K562 (cell line): ENCODE data around the gene MMP24. TPM values are rescaled to one million over a fixed set of nuclear protein-coding genes. Genes with fewer than 3 reads are reported as not detected.
A peak's percentile ranks its signal among the peaks of the same experiment; 100 is the strongest.

ENCODE experiments used
- ATAC-seq: fragments of 200-7000 bp; cut with Tn5 transposase; 3 replicates; pipeline ENCODE4 v1.9.1; 2020; ENCODE audit warnings: moderate library complexity
- BruUV-seq: library from RNA; stranded (reverse); fragments of 400-500 nt; replicated peaks from 2 replicates; lab custom pipeline; 2021; lab: Mats Ljungman, UMichigan
- CTCF ChIA-PET: fragments of 300-600 bp; formaldehyde crosslinking; extraction: SDS; loops from one replicate; lab custom pipeline; 2021; ENCODE audit warnings: low intra/inter-chr PET ratio; lab: Yijun Ruan, JAX
- POLR2A ChIA-PET: fragments of 300-600, 350-650 bp; sonication (Branson Sonifier 250); formaldehyde crosslinking; extraction: SDS; loops from one replicate; lab custom pipeline; 2021; ENCODE audit warnings: antibody characterized with exemption, inconsistent platforms; lab: Yijun Ruan, JAX
- DNase-seq, 4 experiments: peaks; one replicate each; pipeline versions ENCODE4 v3.0.0 to v3.0.0-alpha.2; 2011 to 2018; ENCODE audit warnings: low spot score in 3 of 4, mixed read lengths in 3 of 4; ENCODE audit errors: extremely low read depth in 1 of 4
- FAIRE-seq: peaks from 2 replicates; lab custom pipeline; 2011; peaks lifted over from hg19 to GRCh38; lab: Jason Lieb, UNC
- H2AFZ ChIP-seq: 2 replicates; pipeline ENCODE4 v1.6.0; 2011; ENCODE audit warnings: low read depth, low read length, control low read depth, inconsistent platforms
- H3K27ac ChIP-seq: fragments of 200-600 bp; 3 replicates; pipeline ENCODE4 v1.8.0; 2011; ENCODE audit warnings: low read depth, mild to moderate bottlenecking, control low read depth, inconsistent platforms, low read length, moderate library complexity, mixed read lengths; ENCODE audit errors: extremely low read depth
- H3K27me3 ChIP-seq, 2 experiments: fragments of 300-600 bp in 1 of 2; 2 replicates in 1 of 2; 3 replicates in 1 of 2; pipeline versions ENCODE4 v1.6.0 to v1.8.0; 2011; ENCODE audit warnings: inconsistent platforms in 2 of 2, low read length in 2 of 2, mild to moderate bottlenecking in 1 of 2, mixed read lengths in 1 of 2, moderate library complexity in 1 of 2; ENCODE audit not compliant: control insufficient read depth in 2 of 2, insufficient read depth in 2 of 2
- H3K36me3 ChIP-seq: fragments of 300-600 bp; 3 replicates; pipeline ENCODE4 v1.8.0; 2011; ENCODE audit warnings: mild to moderate bottlenecking, low read length, inconsistent platforms; ENCODE audit not compliant: control insufficient read depth, insufficient read depth
- H3K4me1 ChIP-seq, 2 experiments: fragments of 200-600 bp in 1 of 2; replicated peaks in 1 of 2; 2 replicates in 1 of 2; 3 replicates in 1 of 2; pipeline versions ENCODE4 v1.5.1 to v1.8.0; 2011; ENCODE audit warnings: inconsistent platforms in 2 of 2, low read length in 2 of 2, mild to moderate bottlenecking in 1 of 2, mixed read lengths in 1 of 2, moderate library complexity in 1 of 2; ENCODE audit not compliant: control insufficient read depth in 2 of 2, insufficient read depth in 2 of 2
- H3K4me2 ChIP-seq: 2 replicates; pipeline ENCODE4 v1.6.1; 2011; ENCODE audit warnings: low read length, control low read depth, inconsistent platforms, mixed read lengths; ENCODE audit not compliant: insufficient read depth
- H3K4me3 ChIP-seq: fragments of 200-600 bp; sonication (generic), shearing (Covaris generic); 2 replicates; pipeline ENCODE4 v1.5.1; 2016; ENCODE audit warnings: control low read depth, inconsistent platforms
- H3K79me2 ChIP-seq: fragments of 200-600 bp; 3 replicates; pipeline ENCODE4 v1.8.0; 2011; ENCODE audit warnings: low read length, inconsistent platforms; ENCODE audit not compliant: control insufficient read depth, insufficient read depth
- H3K9ac ChIP-seq, 2 experiments: 2 replicates each; pipeline versions ENCODE4 v1.6.0 to v1.6.1; 2011; ENCODE audit warnings: low read depth in 2 of 2, low read length in 2 of 2, control low read depth in 1 of 2, inconsistent platforms in 1 of 2, mild to moderate bottlenecking in 1 of 2, mixed read lengths in 1 of 2; ENCODE audit not compliant: insufficient read depth in 1 of 2
- H3K9me1 ChIP-seq: one replicate; pipeline ENCODE4 v1.6.0; 2011; ENCODE audit warnings: inconsistent platforms, mild to moderate bottlenecking, low read length, moderate library complexity; ENCODE audit not compliant: control insufficient read depth, insufficient read depth
- H3K9me3 ChIP-seq: replicated peaks from 2 replicates; pipeline ENCODE4 v1.5.1; 2011; ENCODE audit warnings: low read depth, low read length, inconsistent platforms; ENCODE audit not compliant: control insufficient read depth, insufficient read depth
- H4K20me1 ChIP-seq: replicated peaks from 2 replicates; pipeline ENCODE4 v1.6.1; 2011; ENCODE audit warnings: low read length, inconsistent platforms, mixed read lengths; ENCODE audit not compliant: control insufficient read depth, insufficient read depth
- AFF4 ChIP-seq: sonication (generic); formaldehyde crosslinking; IDR thresholded peaks from 2 replicates; pipeline ENCODE4 v1.8.0; 2023; ENCODE audit warnings: mild to moderate bottlenecking, missing genetic modification reagents
- C11orf30 ChIP-seq: fragments of 450-650 bp; IDR thresholded peaks from 2 replicates; pipeline ENCODE4 v1.6.1; 2016; ENCODE audit warnings: low read depth, mild to moderate bottlenecking
- CHCHD3 ChIP-seq: fragments of 250-450 bp; sonication (Bioruptor Pico); IDR thresholded peaks from 2 replicates; pipeline ENCODE4 v2.1.2; 2022; ENCODE audit warnings: mild to moderate bottlenecking
- MAFG ChIP-seq: fragments of 450-650 bp; conservative IDR thresholded peaks from 2 replicates; pipeline ENCODE4 v1.6.1; 2016; ENCODE audit warnings: missing genetic modification characterization, missing compliant biosample characterization
- NCOA4 ChIP-seq: fragments of 450-650 bp; IDR thresholded peaks from 2 replicates; pipeline ENCODE4 v1.6.1; 2018; ENCODE audit warnings: mild to moderate bottlenecking; ENCODE audit not compliant: partially characterized antibody
- NFE2 ChIP-seq: IDR thresholded peaks from 2 replicates; pipeline ENCODE4 v1.6.1; 2014; ENCODE audit warnings: antibody characterized with exemption, low read depth
- SMARCA4 ChIP-seq: fragments of 450-650 bp; IDR thresholded peaks from 2 replicates; pipeline ENCODE4 v1.6.1; 2016
- TAF15 ChIP-seq: fragments of 200-400 bp; formaldehyde crosslinking; IDR thresholded peaks from 2 replicates; pipeline ENCODE4 v1.6.1; 2017; ENCODE audit warnings: mild to moderate bottlenecking, low read depth, low read length, moderate library complexity
- THRAP3 ChIP-seq: fragments of 450-650 bp; IDR thresholded peaks from 2 replicates; pipeline ENCODE4 v1.6.1; 2016; ENCODE audit warnings: mild to moderate bottlenecking, inconsistent platforms, borderline replicate concordance
- VEZF1 ChIP-seq: fragments of 200-800 bp; sonication (Bioruptor generic); IDR thresholded peaks from 2 replicates; pipeline ENCODE4 v1.6.1; 2017; ENCODE audit warnings: missing genetic modification characterization, missing compliant biosample characterization
- ZBTB34 ChIP-seq: fragments of 250-450 bp; sonication (Bioruptor Pico); IDR thresholded peaks from 2 replicates; pipeline ENCODE4 v1.8.0; 2021; ENCODE audit warnings: mild to moderate bottlenecking, moderate library complexity
- ZEB2 ChIP-seq: fragments of 450-650 bp; IDR thresholded peaks from 2 replicates; pipeline ENCODE4 v1.6.1; 2016
- ZNF175 ChIP-seq: fragments of 200-800 bp; sonication (Bioruptor generic); IDR thresholded peaks from 2 replicates; pipeline ENCODE4 v1.6.1; 2016; ENCODE audit warnings: low read depth, mild to moderate bottlenecking, missing genetic modification characterization, missing compliant biosample characterization
- ZNF584 ChIP-seq: fragments of 200-800 bp; sonication (Bioruptor generic); IDR thresholded peaks from 2 replicates; pipeline ENCODE4 v1.6.1; 2016; ENCODE audit warnings: low read depth, mild to moderate bottlenecking, missing genetic modification characterization, missing compliant biosample characterization
- WGBS: fragments of 100-300 bp; shearing (Covaris generic); methylation state at CpG from one replicate; pipeline ENCODE4 v1.1.6; 2016; ENCODE audit warnings: low coverage, mixed read lengths; ENCODE audit not compliant: insufficient coverage; ENCODE audit errors: missing lambda C conversion rate; 5-methylcytosine and 5-hydroxymethylcytosine counted together
- in situ Hi-C: fragments of 300-500 bp; cut with MboI; formaldehyde crosslinking; loops from 4 replicates; pipeline ENCODE4 v1.15.0; 2018; ENCODE audit warnings: inconsistent platforms, mixed read lengths
- intact Hi-C: fragments of 100-400 bp; cut with micrococcal nuclease; formaldehyde crosslinking; loops from 2 replicates; pipeline ENCODE4 v1.14.2; 2022
- polyA plus RNA-seq, 8 experiments: library from polyadenylated mRNA; depleted of rRNA in 4 of 8; stranded (reverse) in 5 of 8; unstranded in 3 of 8; fragments of >200 nt; fragmentation: Nextera tagmentation in 2 of 8; fragmentation: Illumina TruSeq in 1 of 8; extraction: Ambion mirVana in 2 of 8; extraction: Trizol in 1 of 8; gene quantifications; 2 replicates each; pipeline versions ENCODE4 v1.2.1 to v1.2.3, GENCODE V29; 2011 to 2014; ENCODE audit warnings: inconsistent platforms in 1 of 8, missing spikeins in 1 of 8
- total RNA-seq, 7 experiments: library from RNA; depleted of rRNA in 6 of 7; stranded (reverse); fragments of >200 nt in 6 of 7; fragmentation: Illumina TruSeq in 2 of 7; extraction: Trizol in 2 of 7; gene quantifications; 2 replicates each; pipeline versions ENCODE4 v1.2.1 to v1.2.3, GENCODE V29; 2011 to 2021; ENCODE audit warnings: low replicate concordance in 1 of 7

The MMP24 gene
- total and polyA plus RNA-seq, 9 of the 15 experiments (the other 6 are each of a cell fraction or from before 2014, with no cell fraction given), result 0.03 to 0.07 (median 0.03) TPM; not detected in 6

GRCh38 chr20:35326021-35326739, 99.7 kb downstream of the MMP24 start:
- ATAC-seq (no peak), FAIRE-seq (no peak), DNase-seq (no peak)
- Histone ChIP-seq H3K27ac (peak overlapping the region; percentile 27; the same call in 1 of the 3 replicates), H3K4me3 (no peak overlapping the region), H2AFZ (peak overlapping the region; percentile 12; the same call in 1 of the 2 replicates), H3K4me1 (peaks cover 14 to 41% of the 10 kb centered on the region in 2 experiments), H3K9me3 (no peaks in the 10 kb centered on the region), H3K9ac (no peak overlapping the region), H3K79me2 (no peaks in the 10 kb centered on the region), H3K36me3 (peaks cover 13% of the 10 kb centered on the region), H4K20me1 (no peaks in the 10 kb centered on the region), H3K9me1 (no peaks in the 10 kb centered on the region), H3K27me3 (no peaks in the 10 kb centered on the region), H3K4me2 (peak overlapping the region; percentile 26; the same call in 1 of the 2 replicates)
- ChIA-PET POLR2A (interaction anchor here (0.7 kb wide), 1 partner anchor 27 kb away, joined by 3 read pairs; no protein-coding TSS in a partner anchor), CTCF (no interaction called here)
- BruUV-seq, result no TSS peak
- in situ Hi-C loops, result no loop called here
- intact Hi-C loops, result no loop called here
- WGBS, result 44% methylated on average over 11 of the region's 11 CpGs
- TF ChIP-seq SMARCA4 (0 out of 2 replicates have a peak, but pooled peaks have one; percentile 41), CHCHD3 (CRISPR knock-in tag) (no peak), ZNF175 (CRISPR knock-in tag) (0 out of 2 replicates have a peak, but pooled peaks have one; percentile 30), VEZF1 (no peak), C11orf30 (peak; percentile 60; the same call in 1 of the 2 replicates), ZBTB34 (CRISPR knock-in tag) (no peak), NFE2 (peak; percentile 64; the same call in 1 of the 2 replicates), THRAP3 (no peak), AFF4 (CRISPR knock-in tag) (0 out of 2 replicates have a peak, but pooled peaks have one; percentile 15), NCOA4 (no peak), ZNF584 (CRISPR knock-in tag) (0 out of 2 replicates have a peak, but pooled peaks have one; percentile 18), MAFG (tag) (peak; percentile 65), TAF15 (no peak), ZEB2 (no peak)
